GM19240 (cell line): ENCODE data around the gene AUNIP.

Source experiments
- DNase-seq: peaks from one replicate; pipeline ENCODE4 v3.0.0; 2011; ENCODE audit warnings: low spot score; ENCODE audit not compliant: insufficient read length

The AUNIP gene

DNA sequence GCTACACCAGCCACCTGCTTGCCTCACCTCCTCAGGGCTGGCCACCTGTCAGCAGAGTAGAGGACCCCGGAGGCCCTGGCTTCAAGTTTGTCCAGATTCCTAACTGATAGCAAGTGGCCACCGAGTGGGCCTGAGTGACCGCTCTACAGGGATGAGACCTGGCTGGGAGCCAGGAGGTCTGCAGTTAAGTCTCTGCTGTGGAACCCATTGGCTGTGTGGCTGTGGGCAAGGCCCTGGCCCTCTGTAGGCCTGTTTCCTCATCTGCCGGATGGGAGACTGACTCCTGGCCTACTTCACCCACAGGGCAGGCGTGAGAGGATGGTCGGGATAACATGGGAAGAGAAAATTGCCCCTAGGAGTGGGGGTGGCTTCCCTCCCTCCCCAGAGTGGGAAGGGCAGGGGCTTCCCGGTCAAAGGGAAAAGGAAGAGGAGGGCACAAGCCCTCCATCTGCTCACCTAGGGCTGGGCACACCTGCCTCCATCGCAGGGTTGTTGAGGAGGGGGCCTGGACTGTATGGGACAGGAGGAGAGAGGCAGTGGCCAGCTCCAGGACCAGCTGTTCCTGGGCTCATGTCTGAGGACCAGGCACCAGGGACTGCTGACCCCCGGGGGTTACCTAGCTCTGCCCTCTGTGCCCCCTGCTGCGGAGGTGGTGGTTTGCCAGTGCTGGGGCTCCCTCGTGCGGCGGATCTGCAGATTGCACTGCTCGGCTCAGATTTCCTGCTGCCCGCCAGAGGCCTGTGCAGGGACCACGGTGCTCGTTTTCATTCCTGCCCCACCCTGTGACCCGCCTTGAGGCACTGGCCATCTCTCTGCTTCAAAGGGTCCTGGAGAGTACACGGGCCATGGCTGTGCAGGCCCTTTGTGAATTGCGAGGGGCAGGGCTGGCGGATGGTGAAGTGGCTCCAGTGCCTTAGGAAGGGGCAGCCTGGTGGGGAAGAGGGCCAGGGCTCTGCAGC, 48.6 kb downstream of the AUNIP start:
- peak; percentile 74 for DNase-seq

DNA sequence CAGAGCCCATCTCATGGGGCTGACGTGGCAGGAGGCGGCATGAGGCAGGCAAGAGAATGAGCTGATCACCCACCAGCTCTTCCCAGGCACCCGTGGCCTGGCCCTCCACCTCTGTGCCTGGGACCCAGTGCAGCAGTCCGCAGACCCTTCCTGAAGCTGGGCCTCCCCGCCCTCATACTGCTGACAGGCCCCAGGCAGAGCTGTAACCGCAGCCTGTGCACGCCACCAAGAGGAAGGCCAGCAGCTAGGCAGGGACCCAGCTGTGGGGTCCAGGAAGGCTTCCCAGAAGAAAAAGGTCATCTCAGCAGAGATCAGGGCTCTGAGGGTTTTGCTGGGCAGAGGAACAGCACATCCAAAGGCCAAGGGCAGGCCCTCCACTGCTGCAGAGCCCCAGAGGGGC, 49.3 kb downstream of the AUNIP start:
- no peak for DNase-seq

DNA sequence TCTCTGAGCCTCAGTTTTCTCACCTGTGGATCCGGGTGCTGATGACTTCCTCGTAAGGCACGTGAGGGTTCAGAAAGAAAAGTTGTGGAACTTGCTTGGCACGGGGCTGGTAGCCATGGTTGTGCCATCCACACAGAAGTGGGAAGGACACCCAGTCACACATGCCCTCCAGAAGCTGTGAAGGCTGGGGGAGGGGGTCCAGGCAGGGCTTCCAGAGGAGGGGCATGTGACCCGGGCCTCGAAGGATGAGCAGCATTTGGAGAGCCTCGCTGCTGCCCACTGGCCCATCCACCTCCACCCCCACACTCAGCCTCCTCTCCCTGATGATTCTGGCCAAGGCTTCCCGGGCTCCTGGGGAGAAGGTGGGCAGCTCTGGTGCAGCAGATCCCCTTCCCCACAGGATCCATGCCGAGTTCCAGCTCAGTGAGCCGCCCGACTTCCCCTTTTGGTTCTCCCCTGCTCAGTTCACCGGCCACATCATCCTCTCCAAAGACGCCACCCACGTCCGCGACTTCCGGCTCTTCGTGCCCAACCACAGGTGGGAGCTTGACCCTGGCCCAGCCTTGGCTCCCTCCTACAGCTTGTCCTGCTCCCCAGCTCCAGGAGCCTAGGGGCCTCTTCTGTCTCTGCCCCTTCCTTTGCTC, 49.9 kb downstream of the AUNIP start:
- DNase-seq, result no peak

DNA sequence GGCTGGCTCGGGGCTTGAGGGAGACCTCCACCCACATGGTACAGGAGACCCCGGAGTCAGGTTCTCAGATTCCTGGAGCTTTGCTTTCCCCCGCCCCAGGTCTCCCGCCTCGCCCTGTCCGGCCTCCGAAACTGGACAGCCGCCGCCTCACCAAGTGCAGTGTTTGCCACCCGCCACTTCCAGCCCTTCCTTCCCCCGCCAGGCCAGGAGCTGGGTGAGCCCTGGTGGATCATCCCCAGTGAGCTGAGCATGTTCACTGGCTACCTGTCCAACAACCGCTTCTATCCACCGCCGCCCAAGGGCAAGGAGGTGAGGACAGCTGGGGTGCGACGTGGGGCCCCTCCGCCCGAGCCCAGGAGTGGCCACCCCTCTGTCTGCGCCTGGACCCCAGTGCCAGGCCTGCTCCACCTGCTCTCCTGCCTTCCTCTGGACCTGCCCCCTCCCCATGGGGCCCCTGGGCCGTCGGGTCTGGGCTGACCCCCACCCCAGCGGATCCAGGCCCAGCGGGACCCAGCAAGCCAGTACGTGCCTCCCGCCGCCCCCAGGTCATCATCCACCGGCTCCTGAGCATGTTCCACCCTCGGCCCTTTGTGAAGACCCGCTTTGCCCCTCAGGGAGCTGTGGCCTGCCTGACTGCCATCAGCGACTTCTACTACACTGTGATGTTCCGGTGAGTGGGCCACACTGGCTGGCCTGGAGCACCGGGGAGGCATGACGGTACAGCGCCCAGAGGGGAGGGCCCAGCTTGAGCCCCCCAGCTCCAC, 50.6 kb downstream of the AUNIP start:
- DNase-seq, result no peak

DNA sequence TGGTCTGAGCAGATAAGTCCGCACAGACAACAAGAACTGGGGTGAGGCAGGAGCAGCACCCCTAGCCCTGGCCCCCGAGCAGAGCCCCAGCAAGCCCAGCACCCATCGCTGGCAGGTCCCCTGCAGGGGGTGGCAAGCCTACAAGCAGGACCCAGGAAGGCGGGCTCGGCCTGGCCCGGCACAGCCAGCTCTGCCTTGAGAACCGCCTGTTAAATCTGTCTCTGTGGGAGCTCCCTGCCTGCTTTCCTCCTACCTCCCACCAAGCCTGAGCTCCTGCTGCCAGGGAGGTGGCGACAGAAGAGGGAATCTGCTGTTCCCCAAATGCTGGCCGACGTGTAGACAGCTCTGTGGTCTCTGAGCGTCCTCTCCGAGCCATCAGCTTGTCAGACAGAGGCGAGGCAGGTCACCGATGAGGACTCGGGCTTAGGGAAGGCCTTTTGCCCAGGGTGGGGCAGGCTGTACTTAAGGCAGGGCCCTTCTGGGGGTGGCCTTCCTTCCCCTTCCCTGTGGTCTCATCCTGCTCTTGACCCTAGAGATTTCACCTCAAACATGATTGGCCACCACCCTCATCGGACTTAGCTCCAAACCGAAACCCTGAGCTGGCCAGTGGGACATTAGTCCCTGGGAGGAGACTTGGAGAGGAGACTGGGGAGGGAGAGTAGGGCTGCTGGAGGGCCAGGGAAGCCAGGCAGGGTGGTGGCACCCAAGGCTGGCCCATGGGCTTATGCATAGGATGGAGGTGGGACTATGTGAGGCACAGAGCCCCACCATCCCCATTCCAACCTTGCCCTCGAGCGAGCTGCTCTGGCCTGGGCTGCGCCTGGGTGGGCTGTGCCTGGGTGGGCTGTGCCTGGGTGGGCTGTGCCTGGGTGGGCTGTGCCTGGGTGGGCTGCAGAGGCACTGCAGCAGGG, 51.5 kb downstream of the AUNIP start:
- DNase-seq, result no peak

DNA sequence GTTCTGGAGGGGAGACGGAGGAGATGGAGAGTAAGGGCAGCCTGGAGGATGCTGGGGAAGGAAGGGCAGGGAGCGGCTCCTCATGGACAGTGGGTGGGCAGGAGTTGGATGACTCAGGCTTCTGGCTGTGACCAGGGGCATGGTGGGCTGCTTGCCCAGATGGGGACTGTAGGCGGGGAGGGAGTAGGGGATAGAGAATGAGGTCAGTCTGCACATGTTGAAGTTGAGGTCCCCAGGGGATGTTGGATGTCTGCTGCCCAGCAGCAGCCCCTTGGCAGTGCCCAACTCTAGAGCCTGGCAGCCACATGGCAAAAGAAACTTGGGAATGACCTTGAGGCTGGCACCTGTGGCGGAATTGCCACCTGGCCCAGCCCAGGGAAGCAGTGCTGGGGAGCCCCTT, 52.8 kb downstream of the AUNIP start:
- DNase-seq, result no peak

DNA sequence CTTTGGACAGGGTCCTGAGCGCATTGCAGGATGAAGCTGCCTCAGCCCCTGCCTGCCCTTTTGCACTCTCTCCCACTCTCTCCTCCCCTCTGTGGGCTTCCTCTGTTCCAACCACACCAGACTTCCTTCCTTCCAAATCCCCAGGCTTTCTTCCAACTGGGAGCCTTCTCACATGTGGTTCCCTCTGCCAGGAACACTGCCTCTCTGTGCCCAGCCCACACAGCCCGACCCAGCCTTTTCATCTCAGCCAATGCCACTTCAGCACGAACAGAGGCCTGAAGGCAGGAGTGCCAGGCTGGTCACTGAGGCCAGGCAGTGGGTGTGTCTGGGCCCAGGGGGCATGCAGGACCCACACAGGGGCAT, 53.4 kb downstream of the AUNIP start:
- no peak for DNase-seq

DNA sequence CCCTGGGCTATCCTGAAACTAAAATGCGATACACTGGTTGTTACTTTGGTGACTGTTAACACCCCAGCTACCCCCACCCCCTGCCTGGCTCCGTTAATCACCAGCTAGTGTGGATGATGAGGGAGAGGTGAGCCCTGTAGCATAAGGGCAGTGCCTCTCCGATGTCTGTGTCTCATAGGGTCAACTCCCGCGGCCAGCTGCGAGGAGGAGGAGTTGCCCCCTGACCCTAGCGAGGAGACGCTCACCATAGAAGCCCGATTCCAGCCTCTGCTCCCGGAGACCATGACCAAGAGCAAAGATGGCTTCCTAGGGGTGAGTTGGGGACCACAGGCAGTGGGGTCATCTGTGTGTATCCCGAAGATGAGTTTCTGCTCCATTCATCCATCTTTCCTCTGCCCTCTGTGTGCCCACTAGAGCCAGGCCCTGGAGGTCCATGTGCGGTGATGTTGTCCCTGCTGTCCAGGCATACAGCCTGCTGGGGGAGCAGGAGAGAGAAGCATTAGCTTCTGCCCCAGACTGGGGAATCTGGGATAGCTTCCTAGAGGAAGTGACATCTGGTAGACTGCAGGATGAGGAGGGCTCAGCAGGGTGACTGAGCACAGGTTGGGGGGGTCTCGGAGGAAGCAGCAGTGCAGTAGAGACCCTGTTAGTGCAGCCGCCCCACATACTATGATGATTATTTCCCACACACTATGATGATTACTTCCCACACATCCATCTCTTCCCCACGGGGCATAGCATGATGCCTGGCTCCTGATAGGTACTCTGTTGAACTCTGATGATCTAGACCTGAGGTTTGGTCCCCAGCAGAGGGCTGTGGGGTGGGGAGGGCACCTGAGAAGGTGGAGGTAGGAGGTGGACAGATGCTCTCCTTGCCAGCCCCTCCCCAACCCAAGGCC, 54.0 kb downstream of the AUNIP start:
- no peak for DNase-seq

DNA sequence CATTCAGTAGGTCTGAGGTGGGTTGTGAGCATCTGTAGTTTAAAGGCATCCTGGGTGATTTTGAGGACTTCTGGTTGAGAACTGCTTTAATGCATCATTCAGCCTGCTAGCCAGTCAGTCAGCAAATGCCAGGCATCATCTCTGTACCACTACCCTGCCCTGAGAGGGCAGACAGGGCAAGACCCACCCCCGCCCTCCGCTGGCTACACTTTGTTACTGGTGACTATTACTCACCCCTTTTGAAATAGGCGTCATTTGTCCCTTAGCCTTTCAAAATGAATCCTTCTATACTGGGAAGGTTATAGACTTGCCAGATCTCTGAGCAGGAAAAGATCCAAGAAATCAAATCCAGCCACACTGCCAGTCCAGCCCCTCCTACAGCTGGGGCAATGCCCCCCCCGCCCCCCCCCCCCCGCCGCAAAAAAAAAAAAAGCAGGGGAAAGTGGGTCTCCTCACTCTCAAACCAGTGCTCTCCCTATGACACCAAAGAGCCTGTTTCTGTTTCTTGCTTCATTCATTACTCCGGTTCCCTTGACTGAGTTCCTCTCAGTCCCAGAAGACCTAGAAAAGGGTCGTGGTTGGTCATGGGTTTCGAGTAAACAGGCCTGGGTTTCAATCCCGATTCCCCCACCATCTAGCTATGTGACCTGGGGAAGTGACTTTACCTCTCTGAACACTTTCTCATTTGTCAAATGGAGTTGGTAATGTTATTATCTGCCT, 54.9 kb downstream of the AUNIP start:
- peak; percentile 74 for DNase-seq

DNA sequence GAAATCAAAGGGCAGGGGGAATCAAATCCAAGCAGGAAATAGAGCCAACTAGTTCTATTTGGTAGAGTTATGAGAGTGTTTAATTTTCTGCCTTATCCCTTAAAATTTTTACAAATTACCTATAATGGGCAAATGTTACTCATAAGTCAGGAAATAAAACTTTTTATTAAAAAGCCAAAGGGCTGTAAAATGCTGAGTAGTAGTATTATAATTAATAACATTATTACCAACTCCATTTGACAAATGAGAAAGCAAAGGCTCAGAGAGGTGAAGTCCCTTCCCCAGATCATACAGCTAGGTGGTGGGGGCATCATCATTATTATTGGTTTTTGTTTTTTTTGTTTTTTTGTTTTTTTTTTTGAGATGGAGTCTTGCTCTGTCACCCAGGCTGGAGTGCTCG, 55.9 kb downstream of the AUNIP start:
- DNase-seq, result no peak

DNA sequence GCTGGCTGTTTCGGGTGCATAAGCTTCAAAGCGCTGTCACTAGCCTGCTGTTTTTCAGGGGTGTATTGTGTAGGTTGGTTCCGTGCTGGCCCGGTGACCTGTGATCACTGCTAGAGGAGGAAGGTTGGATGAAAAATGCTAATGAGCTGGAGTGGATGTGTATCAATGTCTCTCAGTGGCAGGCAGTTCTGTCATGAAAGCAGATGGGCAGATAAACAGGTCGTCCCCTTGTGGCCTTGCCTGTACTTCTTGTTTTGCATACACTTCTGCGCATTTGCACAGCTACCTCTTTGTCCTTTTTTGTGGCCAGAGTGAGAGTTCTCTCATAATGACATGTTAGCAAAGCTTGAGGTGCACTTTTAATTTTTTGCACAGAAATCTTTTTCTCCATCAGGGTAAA, 56.3 kb downstream of the AUNIP start:
- peak; percentile 68 for DNase-seq

DNA sequence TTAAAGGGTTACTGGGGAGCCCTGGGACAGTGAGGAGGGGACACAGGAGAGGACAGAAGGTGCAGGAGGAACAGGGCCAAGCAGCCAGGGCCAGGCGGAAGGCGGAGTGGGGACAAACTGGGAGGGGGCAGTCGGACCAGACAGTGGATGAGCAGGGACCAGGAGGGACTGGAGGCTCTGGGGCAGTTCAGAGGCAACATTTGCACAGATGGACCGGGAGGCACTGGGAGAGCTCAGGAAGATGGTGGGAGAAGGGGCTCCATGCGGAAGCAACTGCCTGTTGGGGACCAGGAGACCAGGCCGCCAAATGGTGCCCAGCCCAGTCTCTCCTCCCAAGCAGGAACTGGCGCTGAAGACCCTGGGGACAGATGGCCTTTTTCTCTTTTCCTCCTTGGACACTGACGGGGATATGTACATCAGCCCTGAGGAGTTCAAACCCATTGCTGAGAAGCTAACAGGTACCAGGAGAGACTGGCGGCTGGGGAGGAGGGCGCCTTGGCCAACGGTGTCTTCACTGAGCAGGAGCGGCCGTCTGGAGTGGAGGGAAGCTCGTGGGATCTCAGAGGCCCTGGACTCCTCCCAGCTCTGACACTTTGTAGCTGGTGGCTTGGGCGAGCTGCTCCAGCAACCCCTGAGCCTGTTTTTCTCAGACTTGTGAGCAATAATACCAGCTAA, 58.4 kb downstream of the AUNIP start:
- no peak for DNase-seq

DNA sequence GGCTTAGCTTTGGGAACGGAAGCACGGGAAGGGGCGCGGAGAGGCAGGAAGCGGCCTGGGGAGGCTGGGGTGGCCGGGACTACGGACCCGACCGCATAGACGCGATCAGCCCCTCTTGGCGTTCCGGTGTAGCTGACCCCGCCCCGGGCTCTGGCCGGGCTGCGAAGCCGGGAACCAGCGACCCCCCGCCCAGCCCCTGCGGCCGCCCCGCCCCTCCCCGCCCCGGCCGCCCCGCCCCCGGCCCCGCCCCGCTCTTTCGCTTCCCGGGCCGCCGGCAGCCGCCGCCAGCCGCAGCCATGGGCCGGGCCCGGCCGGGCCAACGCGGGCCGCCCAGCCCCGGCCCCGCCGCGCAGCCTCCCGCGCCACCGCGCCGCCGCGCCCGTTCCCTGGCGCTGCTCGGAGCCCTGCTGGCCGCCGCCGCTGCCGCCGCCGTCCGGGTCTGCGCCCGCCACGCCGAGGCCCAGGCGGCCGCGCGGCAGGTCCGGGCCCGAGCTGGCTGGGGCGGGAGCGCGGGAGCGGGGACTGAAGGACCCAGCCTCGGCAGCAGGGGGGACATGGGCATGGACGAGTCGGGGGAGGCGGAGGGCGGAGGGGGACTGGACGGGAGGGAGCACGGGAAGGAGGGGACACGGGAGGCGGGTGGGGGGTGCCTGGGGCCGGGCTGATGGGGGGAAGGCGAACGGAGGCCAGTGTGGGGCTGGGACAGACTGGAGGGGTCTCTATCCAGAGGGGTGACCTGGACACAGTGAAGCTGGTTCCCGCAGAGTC, 59.1 kb downstream of the AUNIP start, which contains the start of gene SELENON:
SELENON (plus strand) TSS at position 259 of the 768 bp plus-strand sequence; CDS start at position 297, 38 bp downstream.
- no peak for DNase-seq

DNA sequence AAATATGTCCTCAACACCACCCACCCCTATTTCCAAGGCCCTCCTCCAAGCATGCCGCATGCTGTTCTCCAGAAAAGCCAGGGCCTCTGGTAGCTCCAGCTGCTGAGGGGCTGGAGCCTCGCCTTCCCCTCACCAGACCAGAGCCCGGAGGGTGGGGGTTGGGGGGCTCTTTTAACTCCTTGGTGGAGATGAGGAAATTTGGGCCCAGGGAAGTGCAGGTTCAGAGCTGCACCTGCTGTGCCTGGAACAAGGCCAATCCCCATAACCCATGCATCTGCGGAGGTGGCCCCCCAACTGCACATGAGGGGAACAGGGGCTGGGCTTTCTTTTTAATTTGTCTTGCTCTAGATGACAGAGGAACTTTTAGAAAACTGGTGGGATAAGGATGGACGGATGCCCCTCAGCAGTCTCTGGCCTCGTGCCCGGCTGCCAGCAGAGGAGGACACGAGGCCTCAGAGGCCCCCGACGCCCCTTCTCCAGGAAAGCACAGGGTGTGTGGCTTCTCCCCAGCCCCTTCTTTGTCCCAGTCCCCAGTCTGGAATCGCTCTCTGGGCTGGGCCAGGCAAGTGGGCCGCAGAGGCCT, 59.8 kb downstream of the AUNIP start:
- DNase-seq, result no peak

DNA sequence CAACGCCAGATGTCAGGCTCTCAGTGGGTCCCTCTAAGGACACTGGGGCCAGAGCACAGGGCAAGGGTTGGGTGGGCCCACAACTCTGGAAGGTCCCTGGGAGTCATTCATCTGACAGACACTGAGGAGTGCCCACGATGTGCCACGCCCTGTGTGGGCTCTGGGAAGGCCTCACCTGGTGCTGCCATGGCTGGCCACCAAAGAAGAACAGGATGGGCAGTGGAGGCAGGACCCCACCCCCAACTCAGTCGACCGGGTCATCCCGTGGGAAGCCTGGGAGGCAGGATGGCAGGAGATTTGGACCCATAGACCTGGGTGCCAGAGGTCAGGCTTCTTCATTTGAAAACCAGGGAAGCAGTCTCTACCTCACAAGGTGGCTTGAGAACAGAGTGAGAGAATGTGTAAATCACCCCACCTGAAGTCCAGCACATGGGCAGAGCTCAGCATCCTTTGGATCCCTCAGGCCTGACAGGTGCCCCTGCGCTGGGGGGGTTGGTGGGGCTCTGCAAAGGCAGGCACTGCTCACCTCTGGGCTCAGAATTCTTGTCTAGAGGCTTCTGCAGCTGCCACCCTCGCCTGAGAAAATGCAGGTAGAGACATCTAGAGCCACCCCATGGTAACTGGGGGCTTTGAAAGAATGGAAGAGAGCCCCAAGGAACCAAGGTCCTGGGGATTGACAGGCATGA, 60.4 kb downstream of the AUNIP start:
- no peak for DNase-seq

DNA sequence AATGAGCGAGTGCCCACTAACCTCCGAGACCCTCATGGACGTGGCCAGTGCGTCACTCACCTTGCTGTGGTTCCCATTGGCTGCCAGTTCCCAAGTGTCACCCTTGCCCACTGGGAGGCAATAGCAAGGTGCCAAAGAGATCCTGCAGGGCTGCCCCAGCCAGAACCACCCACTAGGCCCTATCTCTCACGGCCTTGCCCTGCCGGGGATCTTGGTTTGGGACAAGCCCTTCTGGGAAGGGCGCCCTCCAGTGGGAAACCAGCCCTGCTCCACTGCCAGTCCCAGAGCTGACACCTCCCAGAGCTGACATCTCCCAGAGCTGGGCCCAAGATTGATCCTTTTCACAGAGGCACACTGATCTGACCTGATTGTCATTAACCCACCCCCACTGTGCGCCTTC, 61.3 kb downstream of the AUNIP start:
- DNase-seq, result no peak
